Upper lobe of left lung (tissue), 6 donors: ENCODE data around the gene TGFBR3. TPM values are rescaled to one million over a fixed set of nuclear protein-coding genes. Genes with fewer than 3 reads are reported as not detected.

Source experiments
- ATAC-seq, 2 donors: fragments of 200-7000 bp; cut with Tn5 transposase; one replicate each; pipeline ENCODE4 v1.9.1; 2022; ENCODE audit warnings: mild to moderate bottlenecking in 2 of 2, moderate library complexity in 2 of 2; ENCODE audit not compliant: low FRiP score in 2 of 2
- DNase-seq, 2 donors: peaks; one replicate each; pipeline ENCODE4 v3.0.0-alpha.2; 2019 to 2020
- H3K27ac ChIP-seq, 4 donors: fragments of 200-600 bp; sonication (generic); one replicate each; pipeline ENCODE4 v1.5.1; 2016 to 2019
- H3K27me3 ChIP-seq, 4 donors: fragments of 200-600 bp; sonication (generic); one replicate each; pipeline ENCODE4 v1.5.1; 2017 to 2019
- H3K36me3 ChIP-seq, 4 donors: fragments of 200-600 bp; sonication (generic); one replicate each; pipeline ENCODE4 v1.5.1; 2016 to 2019
- H3K4me1 ChIP-seq, 4 donors: fragments of 200-600 bp; sonication (generic); one replicate each; pipeline ENCODE4 v1.5.1; 2018 to 2019
- H3K4me3 ChIP-seq, 4 donors: fragments of 200-600 bp; sonication (generic); one replicate each; pipeline ENCODE4 v1.5.1; 2017 to 2019; ENCODE audit warnings: mild to moderate bottlenecking in 2 of 4, moderate library complexity in 1 of 4
- H3K9me3 ChIP-seq, 4 donors: fragments of 200-600 bp; sonication (generic); one replicate each; pipeline ENCODE4 v1.5.1; 2018 to 2019
- EP300 ChIP-seq, 4 donors: sonication (generic); formaldehyde crosslinking; IDR thresholded peaks; one replicate each; pipeline ENCODE4 v1.5.1; 2017; ENCODE audit warnings: antibody characterized with exemption in 4 of 4, control low read depth in 2 of 4
- POLR2A ChIP-seq, 4 donors: fragments of 450-650 bp; IDR thresholded peaks; one replicate each; pipeline ENCODE4 v1.5.1; 2016 to 2017; ENCODE audit warnings: antibody characterized with exemption in 4 of 4, mild to moderate bottlenecking in 2 of 4
- POLR2AphosphoS5 ChIP-seq, 2 donors: sonication (generic); formaldehyde crosslinking; IDR thresholded peaks; one replicate each; pipeline ENCODE4 v1.5.1; 2017; ENCODE audit warnings: antibody characterized with exemption in 2 of 2
- WGBS, 2 donors: methylation state at CpG; one replicate each; pipeline ENCODE4 v1.1.5; 2017 to 2018; 5-methylcytosine and 5-hydroxymethylcytosine counted together
- total RNA-seq, 6 donors: library from RNA; depleted of rRNA in 4 of 6; stranded (reverse); fragments of >200 nt in 4 of 6; gene quantifications; one replicate each; pipeline versions ENCODE4 v1.1.0 to v1.2.1, GENCODE V29; 2016 to 2021
- TF ChIP-seq, protein P1 (sequence below), 6 experiments: fragments of 450-650 bp in 4 of 6; fragments of 200-600 bp in 2 of 6; sonication (generic) in 2 of 6; IDR thresholded peaks; one replicate each; pipeline ENCODE4 v1.5.1; 2016 to 2019; ENCODE audit warnings: antibody characterized with exemption in 6 of 6
- donor health status: DM: no; HTN: no; CAD: no; lungs with moderate emphysema.
- donor health status: DM: no; HTN: yes; CAD: no; lungs with severe emphysema.

The TGFBR3 gene
- total RNA-seq, 6 donors from 2014 or later = 33.5 to 78.3 (median 57.1) TPM

DNA sequence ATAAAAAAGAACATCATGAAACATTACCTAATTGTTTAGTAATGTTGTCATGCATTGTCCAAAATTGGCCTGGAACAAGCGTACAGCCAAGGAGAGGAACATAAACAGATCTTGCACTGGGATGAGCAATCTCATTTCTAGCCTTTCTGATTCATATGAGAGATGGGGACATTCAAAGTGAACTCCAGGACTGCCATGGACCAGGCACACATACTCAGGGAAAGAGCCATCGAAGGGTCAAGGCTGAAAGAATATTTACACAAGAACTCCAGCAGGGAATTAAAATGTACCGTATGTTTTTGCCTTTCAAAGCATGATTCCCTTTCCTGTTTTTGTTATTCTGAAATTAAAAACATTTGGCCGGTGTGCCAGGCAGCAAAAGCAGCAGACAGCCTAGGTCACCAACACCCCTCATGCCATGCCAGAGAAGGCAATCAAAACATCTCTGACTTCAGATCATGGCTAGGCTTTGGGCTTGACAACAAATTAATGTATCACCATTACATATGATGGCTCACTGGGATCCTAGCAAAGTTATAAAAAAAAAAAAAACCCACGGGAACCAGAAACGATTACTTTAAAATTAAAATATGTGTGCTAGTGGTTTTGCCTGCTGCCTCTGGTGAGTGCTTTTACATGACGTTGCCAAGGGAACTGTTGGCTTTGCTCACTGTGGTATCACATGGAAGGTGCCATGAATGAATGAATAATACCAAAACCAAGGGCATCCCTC is 159.8 kb downstream of the TGFBR3 start:
- peaks cover 23 to 43% (median 35%) of the 10 kb centered on the region in 4 donors for H3K4me1 ChIP-seq
- WGBS, 2 donors = 47 to 54% methylated on average over 7 of the region's 7 CpGs
- ATAC-seq = peak; percentile 84 to 93
- H3K36me3 ChIP-seq = peaks cover 0 to 35% (median 2%) of the 10 kb centered on the region in 4 donors
- no peak overlapping the region for H3K4me3 ChIP-seq
- TF ChIP-seq EP300 (IDR thresholded peaks at IDR 0.05) = peak in 2 of 4 donors; percentile 69 to 84
- TF ChIP-seq POLR2AphosphoS5 (IDR thresholded peaks at IDR 0.05) = peak; percentile 83 to 86
- TF ChIP-seq POLR2A (IDR thresholded peaks at IDR 0.05) = no peak
- TF ChIP-seq, protein P1, sequence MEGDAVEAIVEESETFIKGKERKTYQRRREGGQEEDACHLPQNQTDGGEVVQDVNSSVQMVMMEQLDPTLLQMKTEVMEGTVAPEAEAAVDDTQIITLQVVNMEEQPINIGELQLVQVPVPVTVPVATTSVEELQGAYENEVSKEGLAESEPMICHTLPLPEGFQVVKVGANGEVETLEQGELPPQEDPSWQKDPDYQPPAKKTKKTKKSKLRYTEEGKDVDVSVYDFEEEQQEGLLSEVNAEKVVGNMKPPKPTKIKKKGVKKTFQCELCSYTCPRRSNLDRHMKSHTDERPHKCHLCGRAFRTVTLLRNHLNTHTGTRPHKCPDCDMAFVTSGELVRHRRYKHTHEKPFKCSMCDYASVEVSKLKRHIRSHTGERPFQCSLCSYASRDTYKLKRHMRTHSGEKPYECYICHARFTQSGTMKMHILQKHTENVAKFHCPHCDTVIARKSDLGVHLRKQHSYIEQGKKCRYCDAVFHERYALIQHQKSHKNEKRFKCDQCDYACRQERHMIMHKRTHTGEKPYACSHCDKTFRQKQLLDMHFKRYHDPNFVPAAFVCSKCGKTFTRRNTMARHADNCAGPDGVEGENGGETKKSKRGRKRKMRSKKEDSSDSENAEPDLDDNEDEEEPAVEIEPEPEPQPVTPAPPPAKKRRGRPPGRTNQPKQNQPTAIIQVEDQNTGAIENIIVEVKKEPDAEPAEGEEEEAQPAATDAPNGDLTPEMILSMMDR (IDR thresholded peaks at IDR 0.05) = peak in 1 of 6 experiments; percentile 22
- no peaks in the 10 kb centered on the region for H3K9me3 ChIP-seq
- DNase-seq = no peak
- H3K27me3 ChIP-seq = no peaks in the 10 kb centered on the region
- H3K27ac ChIP-seq = peak overlapping the region; percentile 61 to 84 (median 78)

GRCh38 chr1:91725618-91725988 is 160.3 kb downstream of the TGFBR3 start:
- Histone ChIP-seq H3K27ac (peak overlapping the region; percentile 72 to 84 (median 78)), H3K4me1 (peaks cover 18 to 37% (median 30%) of the 10 kb centered on the region in 4 donors), H3K9me3 (no peaks in the 10 kb centered on the region), H3K36me3 (peaks cover 0 to 41% (median 2%) of the 10 kb centered on the region in 4 donors), H3K27me3 (no peaks in the 10 kb centered on the region), H3K4me3 (no peak overlapping the region)
- ATAC-seq (no peak), DNase-seq (no peak)
- TF ChIP-seq EP300 (IDR thresholded peaks at IDR 0.05) (no peak), POLR2AphosphoS5 (IDR thresholded peaks at IDR 0.05) (no peak), POLR2A (IDR thresholded peaks at IDR 0.05) (no peak)
- TF ChIP-seq, protein P1 (IDR thresholded peaks at IDR 0.05) = no peak
- WGBS, 2 donors = 42 to 53% methylated on average over 1 of the region's 1 CpG

DNA sequence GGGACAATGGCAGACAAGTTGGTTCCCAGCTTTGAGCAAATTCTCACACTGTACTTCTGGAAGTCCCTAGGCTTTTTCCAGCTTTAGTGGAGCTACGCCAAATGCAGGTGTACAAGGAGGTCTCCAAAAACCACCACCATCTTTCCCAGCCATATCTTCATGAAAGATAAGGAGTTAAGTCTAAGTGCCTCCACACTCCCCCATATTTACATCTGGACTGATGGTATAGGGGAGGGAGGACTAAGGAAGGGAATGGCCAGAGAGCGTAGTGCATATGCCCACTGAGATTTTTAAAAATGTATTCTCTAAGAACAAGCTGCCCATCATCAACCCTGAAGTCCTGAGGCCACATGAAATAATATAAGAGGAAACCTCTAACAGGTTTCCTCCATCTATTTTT is 161.3 kb downstream of the TGFBR3 start:
- peak overlapping the region; percentile 72 to 84 (median 78) for H3K27ac ChIP-seq
- no peak overlapping the region for H3K4me3 ChIP-seq
- no peaks in the 10 kb centered on the region for H3K27me3 ChIP-seq
- no peaks in the 10 kb centered on the region for H3K9me3 ChIP-seq
- no peak for TF ChIP-seq POLR2AphosphoS5 (IDR thresholded peaks at IDR 0.05)
- TF ChIP-seq, protein P1 (IDR thresholded peaks at IDR 0.05) = no peak
- TF ChIP-seq EP300 (IDR thresholded peaks at IDR 0.05) = no peak
- TF ChIP-seq POLR2A (IDR thresholded peaks at IDR 0.05) = no peak
- ATAC-seq (no peak), DNase-seq (no peak)
- peaks cover 17 to 33% (median 21%) of the 10 kb centered on the region in 4 donors for H3K4me1 ChIP-seq
- WGBS, 2 donors = 0 to 76% methylated on average over 1 to 2 of the region's 2 CpGs
- H3K36me3 ChIP-seq = peaks cover 0 to 46% (median 6%) of the 10 kb centered on the region in 4 donors

DNA sequence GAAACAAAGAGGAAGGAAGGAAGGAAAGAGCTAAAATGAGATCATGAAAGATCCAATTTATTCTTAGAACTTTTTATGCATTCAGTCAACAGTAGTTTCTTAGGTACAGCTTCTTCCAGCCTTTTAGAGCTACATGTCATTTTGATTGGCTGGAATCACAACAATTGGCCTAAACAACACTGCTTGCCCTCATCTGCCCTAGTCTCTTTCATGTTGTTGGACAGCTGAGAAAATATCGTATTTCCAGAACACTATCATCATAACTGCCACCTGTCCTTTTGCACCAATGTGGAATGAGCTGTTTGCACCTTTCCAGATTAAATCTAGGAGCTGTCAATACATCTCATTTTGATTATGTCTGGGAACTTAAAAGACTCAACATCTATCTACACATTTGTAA is 161.7 kb downstream of the TGFBR3 start:
- 81 to 85% methylated on average over 1 of the region's 1 CpG for WGBS, 2 donors
- DNase-seq = no peak
- Histone ChIP-seq H3K4me3 (no peak overlapping the region), H3K4me1 (peaks cover 17 to 33% (median 21%) of the 10 kb centered on the region in 4 donors), H3K9me3 (no peaks in the 10 kb centered on the region), H3K36me3 (peaks cover 0 to 46% (median 8%) of the 10 kb centered on the region in 4 donors), H3K27me3 (no peaks in the 10 kb centered on the region), H3K27ac (peak overlapping the region in 3 of 4 donors; percentile 72 to 79 (median 77))
- no peak for TF ChIP-seq POLR2A (IDR thresholded peaks at IDR 0.05)
- TF ChIP-seq EP300 (IDR thresholded peaks at IDR 0.05) = no peak
- no peak for TF ChIP-seq POLR2AphosphoS5 (IDR thresholded peaks at IDR 0.05)
- TF ChIP-seq, protein P1 (IDR thresholded peaks at IDR 0.05) = no peak
- ATAC-seq = no peak
